Thoracic aorta (tissue), 2 donors: ENCODE measurements around the gene PRXL2A. TPM values are rescaled to one million over a fixed set of nuclear protein-coding genes. Genes with fewer than 3 reads are reported as not detected.
"Not testable (repeated sequence)": the region's sequence is repeated elsewhere in the genome, so short reads cannot be mapped to it uniquely, and the experiment has no call there.

ENCODE experiments used
- ATAC-seq: fragments of 150-250 bp; one replicate; pipeline ENCODE4 v1.8.0; 2017; ENCODE audit warnings: low read depth; ENCODE audit not compliant: insufficient number of reproducible peaks, low FRiP score
- DNase-seq: peaks from one replicate; pipeline ENCODE4 v3.0.0-alpha.2; 2020; ENCODE audit warnings: low spot score
- H3K27ac ChIP-seq, 2 donors: fragments of 200-600 bp; sonication (generic); 1 replicate in 1 of 2; 2 replicates in 1 of 2; pipeline ENCODE4 v1.5.1; 2016; ENCODE audit warnings: mild to moderate bottlenecking in 2 of 2, moderate library complexity in 2 of 2
- H3K27me3 ChIP-seq: fragments of 200-600 bp; sonication (generic); replicated peaks from 2 replicates; pipeline ENCODE4 v1.6.0; 2016; ENCODE audit warnings: mild to moderate bottlenecking; ENCODE audit not compliant: insufficient read depth
- H3K36me3 ChIP-seq: fragments of 200-600 bp; sonication (generic); one replicate; pipeline ENCODE4 v1.5.1; 2016
- H3K4me1 ChIP-seq, 2 donors: fragments of 200-600 bp; sonication (generic); 1 replicate in 1 of 2; 2 replicates in 1 of 2; pipeline versions ENCODE4 v1.5.1 to v1.6.0; 2016; ENCODE audit warnings: low read depth in 2 of 2, mild to moderate bottlenecking in 1 of 2; ENCODE audit not compliant: control insufficient read depth in 1 of 2
- H3K4me3 ChIP-seq: fragments of 200-600 bp; sonication (generic); 2 replicates; pipeline ENCODE4 v1.5.1; 2016; ENCODE audit warnings: mild to moderate bottlenecking
- H3K9me3 ChIP-seq: fragments of 200-600 bp; sonication (generic); 2 replicates; pipeline ENCODE4 v1.5.1; 2016
- total RNA-seq, 2 donors: library from RNA; depleted of rRNA; stranded (reverse); fragments of >200 nt; gene quantifications; one replicate each; pipeline versions ENCODE4 v1.1.0 to v1.2.3, GENCODE V29; 2016
- TF ChIP-seq, protein P1 (sequence below): fragments of 200-600 bp; sonication (generic); IDR thresholded peaks from one replicate; pipeline ENCODE4 v1.5.1; 2019; ENCODE audit warnings: antibody characterized with exemption

The PRXL2A gene
- total RNA-seq, 2 donors from 2014 or later, result 23.5 to 24.1 TPM

DNA sequence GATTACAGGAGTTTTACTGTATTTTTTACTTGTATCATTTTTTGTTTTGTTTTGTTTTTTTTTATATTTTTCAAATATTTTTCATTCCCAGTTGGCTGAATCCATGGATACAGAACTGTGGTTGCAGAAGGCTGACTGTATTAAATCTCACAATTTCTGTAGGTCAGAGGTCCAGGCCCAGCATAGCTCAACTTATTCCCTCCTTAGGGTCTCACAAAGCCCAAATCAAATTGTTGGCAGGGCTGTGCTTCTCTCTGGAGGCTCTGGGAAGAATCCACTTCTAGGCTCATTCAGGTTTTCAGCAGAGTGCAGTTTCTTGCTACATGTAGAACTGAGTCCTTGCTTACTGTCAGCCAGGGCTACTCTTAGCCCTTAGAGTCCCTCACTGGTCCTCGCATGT lies 68.3 kb downstream of the PRXL2A start:
- H3K4me1 ChIP-seq, result peaks cover 9 to 14% of the 10 kb centered on the region in 2 donors
- H3K36me3 ChIP-seq, result no peaks in the 10 kb centered on the region
- no peaks in the 10 kb centered on the region for H3K27me3 ChIP-seq
- H3K9me3 ChIP-seq, result peaks cover 2% of the 10 kb centered on the region
- DNase-seq, result no peak
- ATAC-seq, result no peak
- TF ChIP-seq, protein P1, sequence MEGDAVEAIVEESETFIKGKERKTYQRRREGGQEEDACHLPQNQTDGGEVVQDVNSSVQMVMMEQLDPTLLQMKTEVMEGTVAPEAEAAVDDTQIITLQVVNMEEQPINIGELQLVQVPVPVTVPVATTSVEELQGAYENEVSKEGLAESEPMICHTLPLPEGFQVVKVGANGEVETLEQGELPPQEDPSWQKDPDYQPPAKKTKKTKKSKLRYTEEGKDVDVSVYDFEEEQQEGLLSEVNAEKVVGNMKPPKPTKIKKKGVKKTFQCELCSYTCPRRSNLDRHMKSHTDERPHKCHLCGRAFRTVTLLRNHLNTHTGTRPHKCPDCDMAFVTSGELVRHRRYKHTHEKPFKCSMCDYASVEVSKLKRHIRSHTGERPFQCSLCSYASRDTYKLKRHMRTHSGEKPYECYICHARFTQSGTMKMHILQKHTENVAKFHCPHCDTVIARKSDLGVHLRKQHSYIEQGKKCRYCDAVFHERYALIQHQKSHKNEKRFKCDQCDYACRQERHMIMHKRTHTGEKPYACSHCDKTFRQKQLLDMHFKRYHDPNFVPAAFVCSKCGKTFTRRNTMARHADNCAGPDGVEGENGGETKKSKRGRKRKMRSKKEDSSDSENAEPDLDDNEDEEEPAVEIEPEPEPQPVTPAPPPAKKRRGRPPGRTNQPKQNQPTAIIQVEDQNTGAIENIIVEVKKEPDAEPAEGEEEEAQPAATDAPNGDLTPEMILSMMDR, result no peak
- no peak overlapping the region for H3K4me3 ChIP-seq
- no peak overlapping the region for H3K27ac ChIP-seq

DNA sequence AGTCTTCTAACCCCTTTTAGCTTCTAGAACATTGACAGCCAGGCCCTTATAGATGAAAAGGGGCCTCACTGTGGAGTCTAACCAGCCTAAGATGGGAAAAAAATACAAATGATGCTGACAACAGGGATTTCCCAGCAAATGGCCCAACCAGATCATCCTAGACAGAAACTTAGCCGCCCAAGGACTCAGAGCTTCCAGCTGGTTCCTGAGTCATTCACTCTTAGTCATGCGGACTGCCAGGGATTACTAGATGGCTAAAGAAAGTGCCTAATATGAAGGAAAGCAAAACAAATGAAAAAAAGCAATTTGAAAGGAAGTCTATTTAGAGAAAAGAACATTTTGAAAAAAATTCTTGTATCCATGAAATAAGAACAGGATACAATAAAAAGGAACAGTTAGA lies 69.5 kb downstream of the PRXL2A start:
- Histone ChIP-seq H3K4me3 (no peak overlapping the region), H3K27me3 (no peaks in the 10 kb centered on the region), H3K27ac (no peak overlapping the region), H3K9me3 (peaks cover 2% of the 10 kb centered on the region), H3K4me1 (peaks cover 0 to 13% of the 10 kb centered on the region in 2 donors), H3K36me3 (no peaks in the 10 kb centered on the region)
- DNase-seq, result no peak
- TF ChIP-seq, protein P1, result no peak
- ATAC-seq, result no peak

- not testable (repeated sequence) for H3K4me3 ChIP-seq, H3K36me3 ChIP-seq, H3K27ac ChIP-seq, H3K27me3 ChIP-seq, H3K4me1 ChIP-seq, ATAC-seq, H3K9me3 ChIP-seq, DNase-seq
These were observed 72.0 kb downstream of the PRXL2A start for GRCh38 chr10:80480373-80480772.

DNA sequence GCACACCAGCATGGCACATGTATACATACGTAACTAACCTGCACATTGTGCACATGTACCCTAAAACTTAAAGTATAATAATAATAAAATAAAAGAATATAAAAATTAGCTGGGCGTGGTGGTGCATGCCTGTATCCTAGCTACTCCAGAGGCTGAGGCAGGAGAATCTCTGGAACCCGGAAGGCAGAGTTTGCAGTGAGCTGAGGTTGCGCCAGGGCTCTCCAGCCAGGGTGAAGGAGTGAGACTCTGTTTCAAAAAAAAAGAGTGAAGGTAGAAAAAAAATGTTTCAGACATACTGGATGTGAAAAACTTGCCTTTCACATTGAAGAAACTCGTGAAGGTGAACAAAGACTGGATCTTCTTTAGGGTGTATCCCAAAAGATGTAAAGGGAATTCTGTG lies 72.5 kb downstream of the PRXL2A start:
- no peaks in the 10 kb centered on the region for H3K27me3 ChIP-seq
- no peak overlapping the region for H3K27ac ChIP-seq
- TF ChIP-seq, protein P1, result no peak
- no peak overlapping the region for H3K4me3 ChIP-seq
- peaks cover 0 to 6% of the 10 kb centered on the region in 2 donors for H3K4me1 ChIP-seq
- no peak for ATAC-seq
- DNase-seq, result no peak
- peaks cover 2% of the 10 kb centered on the region for H3K9me3 ChIP-seq
- H3K36me3 ChIP-seq, result no peaks in the 10 kb centered on the region

GRCh38 chr10:80484243-80484642 lies 75.9 kb downstream of the PRXL2A start:
- Histone ChIP-seq H3K27me3 (no peaks in the 10 kb centered on the region), H3K4me3 (no peak overlapping the region), H3K27ac (no peak overlapping the region), H3K4me1 (peaks cover 12 to 14% of the 10 kb centered on the region in 2 donors), H3K36me3 (no peaks in the 10 kb centered on the region), H3K9me3 (no peaks in the 10 kb centered on the region)
- ATAC-seq (no peak), DNase-seq (no peak)
- TF ChIP-seq, protein P1, result no peak

DNA sequence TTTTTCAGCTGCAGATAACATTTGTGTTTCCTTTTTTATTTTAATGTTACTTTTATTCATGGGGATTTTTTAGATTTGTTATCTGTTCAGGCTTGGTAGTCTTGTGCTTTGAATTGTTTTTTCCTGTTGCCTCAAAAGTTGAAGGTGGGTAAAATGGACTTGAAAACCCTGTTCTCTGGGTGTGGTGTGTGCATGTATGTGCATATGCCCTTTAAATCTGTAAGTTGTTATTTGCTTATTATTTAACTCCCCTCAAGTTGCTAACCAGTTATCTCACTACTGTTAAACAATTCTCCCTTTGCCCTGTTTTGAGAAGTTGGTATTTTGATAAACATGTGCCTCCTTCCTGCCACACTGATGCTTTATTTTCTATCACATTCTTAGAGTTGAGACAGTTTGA lies 76.3 kb downstream of the PRXL2A start:
- no peaks in the 10 kb centered on the region for H3K36me3 ChIP-seq
- no peak overlapping the region for H3K27ac ChIP-seq
- H3K4me3 ChIP-seq, result no peak overlapping the region
- H3K4me1 ChIP-seq, result peaks cover 12 to 14% of the 10 kb centered on the region in 2 donors
- no peak for ATAC-seq
- DNase-seq, result no peak
- TF ChIP-seq, protein P1, result no peak
- H3K9me3 ChIP-seq, result no peaks in the 10 kb centered on the region
- no peaks in the 10 kb centered on the region for H3K27me3 ChIP-seq
